ENCODE data around the gene MSX1. TPM values are rescaled to one million over a fixed set of nuclear protein-coding genes. Genes with fewer than 3 reads are reported as not detected.

MSX1 gene
- total RNA-seq, 1 experiment from 2014 or later, result not detected

GRCh38 chr4:4865705-4866123, 6.2 kb downstream of the MSX1 start:
- H3K18ac ChIP-seq (ENCODE audit: insufficient read length, low read depth, low read length), result no peak overlapping the region
- TF ChIP-seq CTCF (conservative IDR thresholded peaks at IDR 0.05), result no peak
- peaks cover 3% of the 10 kb centered on the region for H3K23me2 ChIP-seq (ENCODE audit: insufficient read length, low read depth, low read length, poor library complexity, severe bottlenecking)
- no peak overlapping the region for H2BK120ac ChIP-seq (ENCODE audit: low read depth, low read length, poor library complexity, severe bottlenecking)
- H3K9me3 ChIP-seq (ENCODE audit: control insufficient read depth, low read depth, low read length), result no peaks in the 10 kb centered on the region
- no peak overlapping the region for H2BK15ac ChIP-seq (ENCODE audit: low read depth, low read length)
- H3K27me3 ChIP-seq (ENCODE audit: insufficient read depth, low read length), result peaks cover 99% of the 10 kb centered on the region
- H3K4ac ChIP-seq (ENCODE audit: low read depth, low read length), result no peak overlapping the region
- H4K5ac ChIP-seq (ENCODE audit: insufficient read length, low read depth, low read length), result no peak overlapping the region
- H2BK5ac ChIP-seq (ENCODE audit: insufficient read length, low read length), result no peak overlapping the region
- H2AK5ac ChIP-seq (ENCODE audit: insufficient read length, low read length), result no peak overlapping the region
- no peaks in the 10 kb centered on the region for H3K4me1 ChIP-seq (ENCODE audit: insufficient read depth, low read length)
- no peaks in the 10 kb centered on the region for H3K79me1 ChIP-seq (ENCODE audit: insufficient read depth, low read depth, low read length, poor library complexity, severe bottlenecking)
- peaks cover 15 to 46% of the 10 kb centered on the region in 2 experiments for H3K4me1 Mint-ChIP-seq
- no peaks in the 10 kb centered on the region; the same call in none of the 2 replicates for H3K27me3 Mint-ChIP-seq (ENCODE audit: low read depth)
- peaks cover 0 to 2% (median 0%) of the 10 kb centered on the region in 3 experiments; a peak in 2 of 7 replicates for H3K36me3 Mint-ChIP-seq (ENCODE audit: insufficient read depth in 1 of 3, low read depth in 3 of 3)
- no peak overlapping the region for H3K23ac ChIP-seq (ENCODE audit: insufficient read length, low read depth, low read length)
- H2AFZ ChIP-seq (ENCODE audit: low read length), result no peak overlapping the region
- H2BK12ac ChIP-seq (ENCODE audit: insufficient read length, low read depth, low read length), result no peak overlapping the region
- peaks cover 11% of the 10 kb centered on the region for H4K20me1 ChIP-seq (ENCODE audit: control insufficient read depth, insufficient read depth, insufficient read length)
- peaks cover 0 to 13% of the 10 kb centered on the region in 2 experiments; a peak in 4 of 5 replicates for H3K9me3 Mint-ChIP-seq
- H3K4me3 Mint-ChIP-seq, result peak overlapping the region; percentile 51 to 79
- no CpG with 5 or more reads among the region's 36 CpGs for WGBS (ENCODE audit: extremely low coverage, insufficient read length, low lambda C conversion rate)
- no peak overlapping the region for H3K56ac ChIP-seq (ENCODE audit: insufficient read length, low read depth, low read length)
- H3K9ac ChIP-seq (ENCODE audit: extremely low read depth, insufficient read length, low read length), result no peak overlapping the region
- H4K8ac ChIP-seq (replicated peaks; ENCODE audit: insufficient read length, low read depth, low read length), result no peak overlapping the region
- no peak overlapping the region for H3K27ac Mint-ChIP-seq
- H3K27ac ChIP-seq (ENCODE audit: insufficient read length, low read depth, low read length), result no peak overlapping the region
- H3K79me2 ChIP-seq (ENCODE audit: insufficient read depth, low read length), result no peaks in the 10 kb centered on the region
- no peak overlapping the region for H2BK20ac ChIP-seq (ENCODE audit: low read depth, low read length, poor library complexity, severe bottlenecking)
- H3T11ph ChIP-seq (ENCODE audit: low read length), result no peak overlapping the region
- no peak overlapping the region for H3K14ac ChIP-seq (ENCODE audit: insufficient read depth, low read length)
- DNase-seq, result no peak
- H3K4me2 ChIP-seq (ENCODE audit: insufficient read depth, insufficient read length, low read length), result peak overlapping the region; percentile 41
- no peak overlapping the region for H4K91ac ChIP-seq (ENCODE audit: insufficient read length, low read depth, low read length)

All from H9 (cell line).